ENCODE data around the gene MEG3.

The MEG3 gene

DNA sequence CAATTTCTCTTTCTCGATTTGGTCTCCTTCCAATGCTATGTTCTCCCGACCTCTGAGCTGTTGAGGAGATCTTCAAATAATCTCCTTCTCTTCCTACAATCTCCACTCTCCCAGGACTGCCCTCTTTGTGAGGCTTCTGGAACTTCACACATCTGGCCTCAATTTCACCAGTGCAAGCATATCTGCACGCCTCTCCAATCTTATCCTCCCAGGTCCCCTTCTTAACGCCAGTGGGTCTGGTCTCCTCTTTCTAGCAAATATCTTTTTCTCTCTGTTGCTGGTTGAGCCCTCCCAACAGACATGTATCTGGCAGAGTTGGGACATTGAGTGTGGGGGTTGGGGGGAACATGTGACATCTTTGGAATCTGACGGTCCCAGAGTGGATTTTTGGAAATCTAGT lies 59.7 kb downstream of the MEG3 start:
- CTCF ChIA-PET: no interaction called here

GRCh38 chr14:100887728-100888335 lies 61.9 kb downstream of the MEG3 start:
- TF ChIP-seq ZNF384 (IDR thresholded peaks at IDR 0.05) (no peak), NFRKB (IDR thresholded peaks at IDR 0.05) (no peak), ELF4 (IDR thresholded peaks at IDR 0.05) (no peak), L3MBTL2 (conservative IDR thresholded peaks at IDR 0.05) (no peak), FOXM1 (IDR thresholded peaks at IDR 0.05; ENCODE audit: borderline replicate concordance) (no peak), PKNOX1 (IDR thresholded peaks at IDR 0.05) (no peak), CTBP1 (IDR thresholded peaks at IDR 0.05; ENCODE audit: borderline replicate concordance) (no peak), FOXK2 (IDR thresholded peaks at IDR 0.05) (no peak), TARDBP (IDR thresholded peaks at IDR 0.05) (no peak), HDGF (IDR thresholded peaks at IDR 0.05; ENCODE audit: borderline replicate concordance) (no peak), FOXA1 (IDR thresholded peaks at IDR 0.05) (no peak), LEF1 (IDR thresholded peaks at IDR 0.05; ENCODE audit: borderline replicate concordance) (no peak), ARNT (IDR thresholded peaks at IDR 0.05) (no peak), SUZ12 (IDR thresholded peaks at IDR 0.05) (no peak), SP1 (IDR thresholded peaks at IDR 0.05) (no peak), BHLHE40 (IDR thresholded peaks at IDR 0.05; ENCODE audit: borderline replicate concordance) (no peak)
- ChIA-PET CTCF (interaction anchor here (0.7 to 0.9 kb wide), 2 partner anchors 11 to 235 kb away, joined by 3 read pairs; no protein-coding TSS in a partner anchor), POLR2A (no interaction called here)

More for the DNA sequence above, 59.7 kb downstream of the MEG3 start:
- TF ChIP-seq TARDBP (IDR thresholded peaks at IDR 0.05): no peak
- no peak for TF ChIP-seq BHLHE40 (IDR thresholded peaks at IDR 0.05; ENCODE audit: borderline replicate concordance)
- no peak for TF ChIP-seq ZNF384 (IDR thresholded peaks at IDR 0.05)
- no peak for TF ChIP-seq CTBP1 (IDR thresholded peaks at IDR 0.05; ENCODE audit: borderline replicate concordance)
- TF ChIP-seq HDGF (IDR thresholded peaks at IDR 0.05; ENCODE audit: borderline replicate concordance): no peak
- no peak for TF ChIP-seq SP1 (IDR thresholded peaks at IDR 0.05)
- TF ChIP-seq PKNOX1 (IDR thresholded peaks at IDR 0.05): no peak
- no peak for TF ChIP-seq LEF1 (IDR thresholded peaks at IDR 0.05; ENCODE audit: borderline replicate concordance)
- TF ChIP-seq L3MBTL2 (conservative IDR thresholded peaks at IDR 0.05): no peak
- TF ChIP-seq FOXM1 (IDR thresholded peaks at IDR 0.05; ENCODE audit: borderline replicate concordance): no peak
- no peak for TF ChIP-seq NFRKB (IDR thresholded peaks at IDR 0.05)
- POLR2A ChIA-PET: no interaction called here
- DNase-seq (ENCODE audit: extremely low spot score): no peak

GRCh38 chr14:100888789-100889315 lies 62.9 kb downstream of the MEG3 start:
- ChIA-PET POLR2A (no interaction called here), CTCF (interaction anchor here (2.7 kb wide), 1 partner anchor 12 kb away, joined by 11 read pairs; no protein-coding TSS in a partner anchor)
- no peak for TF ChIP-seq NFRKB (IDR thresholded peaks at IDR 0.05)
- no peak for TF ChIP-seq FOXA1 (IDR thresholded peaks at IDR 0.05)
- TF ChIP-seq ELF4 (IDR thresholded peaks at IDR 0.05): no peak
- TF ChIP-seq ZNF384 (IDR thresholded peaks at IDR 0.05): no peak
- no peak for TF ChIP-seq BHLHE40 (IDR thresholded peaks at IDR 0.05; ENCODE audit: borderline replicate concordance)
- TF ChIP-seq SUZ12 (IDR thresholded peaks at IDR 0.05): no peak
- no peak for TF ChIP-seq SP1 (IDR thresholded peaks at IDR 0.05)
- TF ChIP-seq LEF1 (IDR thresholded peaks at IDR 0.05; ENCODE audit: borderline replicate concordance): no peak
- TF ChIP-seq HDGF (IDR thresholded peaks at IDR 0.05; ENCODE audit: borderline replicate concordance): no peak
- no peak for TF ChIP-seq PKNOX1 (IDR thresholded peaks at IDR 0.05)
- no peak for TF ChIP-seq FOXM1 (IDR thresholded peaks at IDR 0.05; ENCODE audit: borderline replicate concordance)
- no peak for TF ChIP-seq L3MBTL2 (conservative IDR thresholded peaks at IDR 0.05)
- no peak for TF ChIP-seq ARNT (IDR thresholded peaks at IDR 0.05)
- TF ChIP-seq TARDBP (IDR thresholded peaks at IDR 0.05): no peak
- TF ChIP-seq CTBP1 (IDR thresholded peaks at IDR 0.05; ENCODE audit: borderline replicate concordance): no peak
- TF ChIP-seq FOXK2 (IDR thresholded peaks at IDR 0.05): no peak
- DNase-seq (ENCODE audit: extremely low spot score): no peak

More at GRCh38 chr14:100887728-100888335, 61.9 kb downstream of the MEG3 start:
- no peak for DNase-seq (ENCODE audit: extremely low spot score)

- POLR2A ChIA-PET: no interaction called here
- DNase-seq (ENCODE audit: extremely low spot score): no peak
- CTCF ChIA-PET: interaction anchor here (0.6 to 2.7 kb wide), 2 partner anchors 11 to 18 kb away, joined by 3 to 11 read pairs; no protein-coding TSS in a partner anchor
- TF ChIP-seq SUZ12 (IDR thresholded peaks at IDR 0.05) (no peak), ELF4 (IDR thresholded peaks at IDR 0.05) (no peak), HDGF (IDR thresholded peaks at IDR 0.05; ENCODE audit: borderline replicate concordance) (no peak)
Observed at GRCh38 chr14:100889641-100890040, 63.7 kb downstream of the MEG3 start.

GRCh38 chr14:100890061-100890850 lies 64.3 kb downstream of the MEG3 start:
- ChIA-PET CTCF (interaction anchor here (0.6 to 2.7 kb wide), 2 partner anchors 10 to 17 kb away, joined by 3 to 11 read pairs; no protein-coding TSS in a partner anchor), POLR2A (no interaction called here)
- no peak for TF ChIP-seq BHLHE40 (IDR thresholded peaks at IDR 0.05; ENCODE audit: borderline replicate concordance)
- TF ChIP-seq NFRKB (IDR thresholded peaks at IDR 0.05): no peak
- TF ChIP-seq ARNT (IDR thresholded peaks at IDR 0.05): no peak
- TF ChIP-seq CTBP1 (IDR thresholded peaks at IDR 0.05; ENCODE audit: borderline replicate concordance): no peak
- TF ChIP-seq L3MBTL2 (conservative IDR thresholded peaks at IDR 0.05): no peak
- no peak for TF ChIP-seq HDGF (IDR thresholded peaks at IDR 0.05; ENCODE audit: borderline replicate concordance)
- no peak for TF ChIP-seq ZNF384 (IDR thresholded peaks at IDR 0.05)
- no peak for DNase-seq (ENCODE audit: extremely low spot score)

All from HEK293T (cell line).